Fibroblast of gingiva (primary cell): ENCODE results near the gene KCNC4.

ENCODE experiments used
- DNase-seq: peaks from one replicate; pipeline ENCODE4 v3.0.0-alpha.2; 2011; ENCODE audit warnings: low read depth

Gene KCNC4

GRCh38 chr1:110254604-110255391 is 44.7 kb downstream of the KCNC4 start:
- DNase-seq, result no peak

- no peak for DNase-seq
These were observed 45.3 kb downstream of the KCNC4 start for GRCh38 chr1:110255392-110255787.

GRCh38 chr1:110258734-110259133 is 48.6 kb downstream of the KCNC4 start:
- DNase-seq, result no peak

- no peak for DNase-seq
These were observed 49.7 kb downstream of the KCNC4 start for GRCh38 chr1:110259770-110260169.
